HepG2 (cell line): ENCODE data around the gene ITGAE. TPM values are rescaled to one million over a fixed set of nuclear protein-coding genes. Genes with fewer than 3 reads are reported as not detected.

ENCODE experiments used
- ARID2 ChIP-seq: sonication (generic); formaldehyde crosslinking; IDR thresholded peaks from 2 replicates; pipeline ENCODE4 v1.8.1; 2022; ENCODE audit warnings: mild to moderate bottlenecking, missing genetic modification reagents, borderline replicate concordance
- ARNTL ChIP-seq: sonication (generic); formaldehyde crosslinking; IDR thresholded peaks from 2 replicates; pipeline ENCODE4 v1.4.0; 2020; ENCODE audit warnings: mild to moderate bottlenecking, missing genetic modification reagents
- ATF3 ChIP-seq: sonication (generic); formaldehyde crosslinking; IDR thresholded peaks from 2 replicates; pipeline ENCODE4 v1.4.0; 2020; ENCODE audit warnings: missing genetic modification reagents
- ATF5 ChIP-seq: sonication (generic); formaldehyde crosslinking; IDR thresholded peaks from 2 replicates; pipeline ENCODE4 v1.4.0; 2020; ENCODE audit warnings: mild to moderate bottlenecking, low read depth, missing genetic modification reagents
- E2F1 ChIP-seq: sonication (generic); formaldehyde crosslinking; IDR thresholded peaks from 2 replicates; pipeline ENCODE4 v1.5.0; 2020; ENCODE audit warnings: missing genetic modification reagents
- FOXO1 ChIP-seq: sonication (generic); formaldehyde crosslinking; IDR thresholded peaks from 2 replicates; pipeline ENCODE4 v1.4.0; 2020; ENCODE audit warnings: missing genetic modification reagents
- HOXA5 ChIP-seq: sonication (generic); formaldehyde crosslinking; IDR thresholded peaks from 2 replicates; pipeline ENCODE4 v1.4.0; 2020; ENCODE audit warnings: missing genetic modification reagents
- NCOR1 ChIP-seq: fragments of 200-600 bp; sonication (generic); IDR thresholded peaks from 2 replicates; pipeline ENCODE4 v1.7.0; 2017; ENCODE audit warnings: antibody characterized with exemption, low read length, borderline replicate concordance
- PAF1 ChIP-seq: IDR thresholded peaks from 2 replicates; pipeline ENCODE4 v1.6.1; 2016; ENCODE audit warnings: missing genetic modification reagents, missing compliant biosample characterization
- PITX1 ChIP-seq: sonication (generic); formaldehyde crosslinking; IDR thresholded peaks from 2 replicates; pipeline ENCODE4 v1.5.1; 2020; ENCODE audit warnings: mild to moderate bottlenecking, missing genetic modification reagents
- PLSCR1 ChIP-seq: sonication (generic); formaldehyde crosslinking; IDR thresholded peaks from 2 replicates; pipeline ENCODE4 v1.5.0; 2020; ENCODE audit warnings: missing genetic modification reagents, mild to moderate bottlenecking, borderline replicate concordance
- PTBP1 ChIP-seq: fragments of 200-400 bp; formaldehyde crosslinking; IDR thresholded peaks from 2 replicates; pipeline ENCODE4 v1.6.1; 2018; ENCODE audit warnings: low read length, low read depth; ENCODE audit not compliant: poor library complexity, severe bottlenecking
- RAD51 ChIP-seq: fragments of 450-650 bp; IDR thresholded peaks from 2 replicates; pipeline ENCODE4 v1.6.1; 2016; ENCODE audit warnings: borderline replicate concordance
- RBM22 ChIP-seq: fragments of 200-400 bp; formaldehyde crosslinking; optimal IDR thresholded peaks from 2 replicates; pipeline ENCODE3; 2017; ENCODE audit warnings: mild to moderate bottlenecking, low read length, moderate library complexity
- TERF1 ChIP-seq: sonication (generic); formaldehyde crosslinking; IDR thresholded peaks from 2 replicates; pipeline ENCODE4 v1.8.0; 2022; ENCODE audit warnings: mild to moderate bottlenecking, missing genetic modification reagents, moderate library complexity
- ZBTB44 ChIP-seq: sonication (generic); formaldehyde crosslinking; IDR thresholded peaks from 2 replicates; pipeline ENCODE4 v1.4.0; 2020; ENCODE audit warnings: missing genetic modification reagents
- ZFP91 ChIP-seq: sonication (generic); formaldehyde crosslinking; IDR thresholded peaks from 2 replicates; pipeline ENCODE4 v1.9.0; 2022; ENCODE audit warnings: missing genetic modification reagents, mild to moderate bottlenecking, borderline replicate concordance
- ZNF34 ChIP-seq: sonication (generic); formaldehyde crosslinking; IDR thresholded peaks from 2 replicates; pipeline ENCODE4 v1.4.0; 2020; ENCODE audit warnings: mild to moderate bottlenecking, missing genetic modification reagents, borderline replicate concordance
- ZNF343 ChIP-seq: sonication (generic); formaldehyde crosslinking; IDR thresholded peaks from 2 replicates; pipeline ENCODE4 v1.4.0; 2020; ENCODE audit warnings: mild to moderate bottlenecking, missing genetic modification reagents
- ZNF501 ChIP-seq: sonication (generic); formaldehyde crosslinking; IDR thresholded peaks from 2 replicates; pipeline ENCODE4 v1.5.1; 2020; ENCODE audit warnings: mild to moderate bottlenecking, moderate library complexity, missing genetic modification reagents
- ZNF83 ChIP-seq: sonication (generic); formaldehyde crosslinking; IDR thresholded peaks from 2 replicates; pipeline ENCODE4 v1.4.0; 2020; ENCODE audit warnings: missing genetic modification reagents, mild to moderate bottlenecking, borderline replicate concordance
- ZSCAN9 ChIP-seq: IDR thresholded peaks from 2 replicates; pipeline ENCODE4 v1.6.1; 2016; ENCODE audit warnings: borderline replicate concordance
- polyA plus RNA-seq, 8 experiments: library from polyadenylated mRNA; depleted of rRNA in 3 of 8; stranded (reverse) in 7 of 8; unstranded in 1 of 8; fragments of >200 nt; fragmentation: Illumina TruSeq in 4 of 8; extraction: Trizol in 4 of 8; gene quantifications; 2 replicates each; pipeline versions ENCODE4 v1.2.1 to v1.2.3, GENCODE V29; 2011 to 2016; ENCODE audit warnings: low read depth in 4 of 8, missing spikeins in 1 of 8, mixed read lengths in 1 of 8; ENCODE audit not compliant: insufficient read depth in 1 of 8
- total RNA-seq, 5 experiments: library from RNA; depleted of rRNA; stranded (reverse); fragments of >200 nt; fragmentation: Illumina TruSeq; extraction: Trizol; gene quantifications; 2 replicates each; pipeline ENCODE4 v1.2.3, GENCODE V29; 2016; ENCODE audit warnings: low read depth in 1 of 5

The ITGAE gene
- total and polyA plus RNA-seq, 2 of the 13 experiments (the other 11 are each of a cell fraction or from before 2014, with no cell fraction given), result 42.3 to 49.0 TPM

- TF ChIP-seq ARID2 (CRISPR knock-in tag) (no peak), ZNF501 (CRISPR knock-in tag) (peak; percentile 92), ZFP91 (CRISPR knock-in tag) (peak; percentile 83), NCOR1 (no peak), ZNF343 (CRISPR knock-in tag) (no peak; the same call in 1 of the 2 replicates), TERF1 (CRISPR knock-in tag) (no peak), ZBTB44 (peak; percentile 57; the same call in 1 of the 2 replicates), ATF3 (no peak), RAD51 (no peak), PAF1 (CRISPR knock-in tag) (no peak), E2F1 (CRISPR knock-in tag) (peak; percentile 88), FOXO1 (CRISPR knock-in tag) (no peak), ATF5 (CRISPR knock-in tag) (no peak), HOXA5 (CRISPR knock-in tag) (peak; percentile 66; the same call in 1 of the 2 replicates), PTBP1 (no peak), ZNF83 (CRISPR knock-in tag) (peak; percentile 43; the same call in 1 of the 2 replicates), PITX1 (CRISPR knock-in tag) (no peak), ARNTL (CRISPR knock-in tag) (no peak), RBM22 (no peak), PLSCR1 (CRISPR knock-in tag) (no peak; the same call in 1 of the 2 replicates), ZNF34 (no peak), ZSCAN9 (CRISPR knock-in tag) (no peak; the same call in none of the 2 replicates)
These were observed 132.5 kb downstream of the ITGAE start, which contains the start of the genes EMC6 and TAX1BP3 (continued) for GRCh38 chr17:3668279-3669084.
